H1 (cell line): ENCODE measurements around the gene GNLY. TPM values are rescaled to one million over a fixed set of nuclear protein-coding genes. Genes with fewer than 3 reads are reported as not detected.

Experiments used
- CTCF ChIA-PET: fragments of 300-600 bp; sonication (Branson Sonifier 250); formaldehyde crosslinking; loops from one replicate; lab custom pipeline; 2021; ENCODE audit not compliant: partially characterized antibody; lab: Charles Lee
- POLR2A ChIA-PET: fragments of 300-600 bp; sonication (Branson Sonifier 250); formaldehyde crosslinking; loops from one replicate; lab custom pipeline; 2021; ENCODE audit warnings: inconsistent platforms; ENCODE audit not compliant: partially characterized antibody; lab: Charles Lee
- DNase-seq, 2 experiments: peaks; one replicate each; pipeline versions ENCODE4 v3.0.0 to v3.0.0-alpha.2; 2010 to 2022; ENCODE audit warnings: low spot score in 2 of 2, low read depth in 1 of 2, mixed read lengths in 1 of 2
- FAIRE-seq: peaks from 2 replicates; lab custom pipeline; 2011; peaks lifted over from hg19 to GRCh38; lab: Jason Lieb, UNC
- H2AFZ ChIP-seq: 2 replicates; pipeline ENCODE4 v1.8.1; 2012; ENCODE audit warnings: low read length, inconsistent platforms
- H2AK5ac ChIP-seq: 2 replicates; pipeline ENCODE4 v1.6.1; 2013; ENCODE audit warnings: low read depth, low read length
- H2BK120ac ChIP-seq: replicated peaks from 2 replicates; pipeline ENCODE3; 2013; ENCODE audit warnings: low read depth, low read length, inconsistent platforms
- H2BK12ac ChIP-seq: 2 replicates; pipeline ENCODE4 v1.6.1; 2013; ENCODE audit warnings: low read depth, low read length
- H2BK15ac ChIP-seq: 2 replicates; pipeline ENCODE4 v1.6.1; 2013; ENCODE audit warnings: low read length
- H2BK20ac ChIP-seq: 2 replicates; pipeline ENCODE4 v1.6.1; 2013; ENCODE audit warnings: low read length
- H2BK5ac ChIP-seq: 2 replicates; pipeline ENCODE4 v1.6.1; 2013; ENCODE audit warnings: low read depth, low read length
- H3K14ac ChIP-seq: 2 replicates; pipeline ENCODE4 v1.6.1; 2013; ENCODE audit warnings: inconsistent platforms; ENCODE audit not compliant: insufficient read length
- H3K18ac ChIP-seq: 2 replicates; pipeline ENCODE4 v1.6.1; 2013; ENCODE audit warnings: low read length; ENCODE audit errors: extremely low read depth
- H3K23ac ChIP-seq: 2 replicates; pipeline ENCODE4 v1.6.1; 2013; ENCODE audit warnings: inconsistent platforms; ENCODE audit not compliant: insufficient read length
- H3K23me2 ChIP-seq: 2 replicates; pipeline ENCODE4 v1.6.1; 2013; ENCODE audit warnings: low read depth, low read length
- H3K27ac ChIP-seq: 2 replicates; pipeline ENCODE4 v1.6.1; 2011; ENCODE audit warnings: low read depth, low read length, inconsistent platforms
- H3K27me3 ChIP-seq, 4 experiments: replicated peaks in 1 of 4; 1 replicate in 1 of 4; 2 replicates in 3 of 4; pipeline versions ENCODE4 v1.6.1 to v1.8.1; 2011 to 2013; ENCODE audit warnings: low read length in 3 of 4, mild to moderate bottlenecking in 3 of 4, inconsistent platforms in 2 of 4, mixed read lengths in 2 of 4, moderate library complexity in 1 of 4; ENCODE audit not compliant: control insufficient read depth in 3 of 4, insufficient read depth in 3 of 4; ENCODE audit errors: extremely low read depth in 1 of 4
- H3K36me3 ChIP-seq, 4 experiments: 2 replicates each; pipeline versions ENCODE4 v1.6.1 to v1.8.1; 2011 to 2013; ENCODE audit warnings: mild to moderate bottlenecking in 4 of 4, low read length in 3 of 4, moderate library complexity in 2 of 4, control low read depth in 1 of 4, inconsistent platforms in 1 of 4; ENCODE audit not compliant: insufficient read depth in 4 of 4, control insufficient read depth in 2 of 4
- H3K4ac ChIP-seq: replicated peaks from 2 replicates; pipeline ENCODE3; 2013; ENCODE audit warnings: low read length, low read depth, mixed read lengths, inconsistent platforms; ENCODE audit not compliant: insufficient read length
- H3K4me1 ChIP-seq, 4 experiments: replicated peaks in 1 of 4; 1 replicate in 1 of 4; 2 replicates in 3 of 4; pipeline versions ENCODE4 v1.6.1 to v1.8.1; 2011 to 2013; ENCODE audit warnings: low read length in 3 of 4, inconsistent platforms in 2 of 4, mixed read lengths in 1 of 4; ENCODE audit not compliant: insufficient read depth in 4 of 4, control insufficient read depth in 3 of 4
- H3K4me2 ChIP-seq, 2 experiments: 2 replicates each; pipeline versions ENCODE4 v1.6.1 to v1.8.1; 2011 to 2013; ENCODE audit warnings: low read depth in 2 of 2, low read length in 2 of 2, control low read depth in 1 of 2, inconsistent platforms in 1 of 2, mild to moderate bottlenecking in 1 of 2; ENCODE audit not compliant: insufficient read depth in 1 of 2
- H3K4me3 ChIP-seq, 4 experiments: fragments of 200-600, 300-600 bp in 1 of 4; sonication (generic), shearing (Covaris generic), sonication (Bioruptor Twin) in 1 of 4; 2 replicates each; pipeline versions ENCODE4 v1.5.1 to v1.8.1; 2011 to 2016; ENCODE audit warnings: low read length in 4 of 4, low read depth in 3 of 4, control low read depth in 2 of 4, inconsistent platforms in 2 of 4, mild to moderate bottlenecking in 2 of 4, mixed read lengths in 1 of 4, moderate library complexity in 1 of 4; ENCODE audit not compliant: insufficient read depth in 2 of 4; ENCODE audit errors: extremely low read depth in 1 of 4
- H3K56ac ChIP-seq: replicated peaks from 2 replicates; pipeline ENCODE3; 2013; ENCODE audit warnings: low read depth, mild to moderate bottlenecking, mixed read lengths, low read length, inconsistent platforms; ENCODE audit not compliant: insufficient read length
- H3K79me1 ChIP-seq: 2 replicates; pipeline ENCODE4 v1.6.1; 2013; ENCODE audit warnings: low read depth, low read length, control low read depth
- H3K79me2 ChIP-seq, 2 experiments: 2 replicates each; pipeline versions ENCODE4 v1.6.1 to v1.8.1; 2012 to 2013; ENCODE audit warnings: low read length in 2 of 2, mild to moderate bottlenecking in 2 of 2, inconsistent platforms in 1 of 2; ENCODE audit not compliant: insufficient read depth in 2 of 2, control insufficient read depth in 1 of 2
- H3K9ac ChIP-seq, 4 experiments: replicated peaks in 1 of 4; 1 replicate in 1 of 4; 2 replicates in 3 of 4; pipeline versions ENCODE4 v1.6.1 to v1.8.1; 2011 to 2013; ENCODE audit warnings: low read depth in 3 of 4, low read length in 3 of 4, control low read depth in 2 of 4, mild to moderate bottlenecking in 2 of 4, moderate library complexity in 2 of 4, inconsistent platforms in 1 of 4; ENCODE audit errors: extremely low read depth in 1 of 4
- H3K9me3 ChIP-seq, 2 experiments: 2 replicates each; pipeline versions ENCODE4 v1.6.1 to v1.8.1; 2012 to 2013; ENCODE audit warnings: mild to moderate bottlenecking in 2 of 2, moderate library complexity in 2 of 2, control low read depth in 1 of 2, inconsistent platforms in 1 of 2, low read depth in 1 of 2, low read length in 1 of 2, mixed read lengths in 1 of 2; ENCODE audit not compliant: insufficient read depth in 2 of 2
- H4K20me1 ChIP-seq, 2 experiments: replicated peaks in 1 of 2; 2 replicates each; pipeline versions ENCODE3 to v1.8.1; 2011 to 2013; ENCODE audit warnings: inconsistent platforms in 2 of 2, low read length in 2 of 2, mild to moderate bottlenecking in 1 of 2; ENCODE audit not compliant: insufficient read depth in 2 of 2, control insufficient read depth in 1 of 2
- H4K5ac ChIP-seq: 2 replicates; pipeline ENCODE4 v1.6.1; 2013; ENCODE audit warnings: low read length, low read depth, mixed read lengths, inconsistent platforms; ENCODE audit not compliant: insufficient read length
- H4K8ac ChIP-seq: 2 replicates; pipeline ENCODE4 v1.8.0; 2013; ENCODE audit warnings: mild to moderate bottlenecking, moderate library complexity, low read length, inconsistent platforms; ENCODE audit not compliant: insufficient read depth; ENCODE audit errors: extremely low read depth
- H4K91ac ChIP-seq: replicated peaks from 2 replicates; pipeline ENCODE3; 2013; ENCODE audit warnings: low read length, mixed read lengths, inconsistent platforms; ENCODE audit not compliant: insufficient read length
- E2F6 ChIP-seq: IDR thresholded peaks from 2 replicates; pipeline ENCODE4 v1.6.1; 2012; ENCODE audit warnings: inconsistent platforms
- GABPA ChIP-seq: IDR thresholded peaks from 2 replicates; pipeline ENCODE4 v1.6.1; 2011; ENCODE audit warnings: mild to moderate bottlenecking, low read length, moderate library complexity, borderline replicate concordance; ENCODE audit not compliant: insufficient read depth
- GTF2F1 ChIP-seq: IDR thresholded peaks from 2 replicates; pipeline ENCODE4 v1.6.1; 2012; ENCODE audit warnings: low read depth, low read length, improper control_type of control experiment, borderline replicate concordance
- JUN ChIP-seq: IDR thresholded peaks from 2 replicates; pipeline ENCODE4 v1.6.1; 2011; ENCODE audit warnings: low read depth, mild to moderate bottlenecking, improper control_type of control experiment, low read length
- MAFK ChIP-seq: IDR thresholded peaks from 2 replicates; pipeline ENCODE4 v1.6.1; 2012; ENCODE audit warnings: low read depth, mild to moderate bottlenecking, improper control_type of control experiment, low read length
- NANOG ChIP-seq: IDR thresholded peaks from 2 replicates; pipeline ENCODE4 v1.6.1; 2011; ENCODE audit warnings: low read length, low read depth, mild to moderate bottlenecking, inconsistent platforms; ENCODE audit not compliant: insufficient read depth, poor library complexity, severe bottlenecking
- RFX5 ChIP-seq: IDR thresholded peaks from 2 replicates; pipeline ENCODE4 v1.6.1; 2011; ENCODE audit warnings: low read depth, low read length, improper control_type of control experiment, borderline replicate concordance
- RNF2 ChIP-seq: fragments of 200-900, 300-1000 bp; sonication (generic); IDR thresholded peaks from 2 replicates; pipeline ENCODE4 v1.7.1; 2016; ENCODE audit warnings: borderline replicate concordance, low read depth, mild to moderate bottlenecking, antibody characterized with exemption, low read length; ENCODE audit not compliant: poor library complexity, severe bottlenecking; ENCODE audit errors: missing control alignments
- SP1 ChIP-seq: IDR thresholded peaks from 2 replicates; pipeline ENCODE4 v1.6.1; 2011; ENCODE audit warnings: low read depth, low read length
- SRF ChIP-seq: IDR thresholded peaks from 2 replicates; pipeline ENCODE4 v1.6.1; 2011; ENCODE audit warnings: mild to moderate bottlenecking, low read depth, low read length, moderate library complexity
- TAF7 ChIP-seq: optimal IDR thresholded peaks from 2 replicates; pipeline ENCODE3; 2011; ENCODE audit warnings: low read depth, mild to moderate bottlenecking, inconsistent platforms, low read length, moderate library complexity, borderline replicate concordance
- WGBS, 2 experiments: shearing (Covaris generic) in 1 of 2; methylation state at CpG; one replicate each; pipeline versions ENCODE4 v1.1.6 to v1.1.7; 2013 to 2015; ENCODE audit warnings: low lambda C conversion rate in 2 of 2, mixed read lengths in 2 of 2, inconsistent platforms in 1 of 2, low coverage in 1 of 2, missing lambda C conversion rate in 1 of 2; ENCODE audit not compliant: insufficient replicate concordance in 2 of 2, insufficient coverage in 1 of 2, insufficient read length in 1 of 2; ENCODE audit errors: extremely low coverage in 1 of 2, missing lambda C conversion rate in 1 of 2; 5-methylcytosine and 5-hydroxymethylcytosine counted together
- polyA plus RNA-seq, 7 experiments: library from polyadenylated mRNA; depleted of rRNA in 3 of 7; stranded (reverse) in 5 of 7; unstranded in 2 of 7; fragments of >200 nt in 5 of 7; fragments of 200-250 nt in 2 of 7; gene quantifications; 1 replicate in 5 of 7; 2 replicates in 1 of 7; 4 replicates in 1 of 7; pipeline versions ENCODE4 v1.2.1 to v1.2.3, GENCODE V29; 2011 to 2013; ENCODE audit warnings: missing spikeins in 2 of 7, mixed read lengths in 2 of 7
- total RNA-seq: library from RNA; stranded (reverse); fragmentation: NEBNext Ultra II Directional; extraction: Animal tissue kit (Norgen Biotek cat#: 25700); gene quantifications from 2 replicates; pipeline ENCODE4 v1.2.1, GENCODE V29; 2021

Gene GNLY
- total and polyA plus RNA-seq, 2 of the 8 experiments (the other 6 are each of a cell fraction or from before 2014, with no cell fraction given): 0.03 TPM; not detected in 1

DNA sequence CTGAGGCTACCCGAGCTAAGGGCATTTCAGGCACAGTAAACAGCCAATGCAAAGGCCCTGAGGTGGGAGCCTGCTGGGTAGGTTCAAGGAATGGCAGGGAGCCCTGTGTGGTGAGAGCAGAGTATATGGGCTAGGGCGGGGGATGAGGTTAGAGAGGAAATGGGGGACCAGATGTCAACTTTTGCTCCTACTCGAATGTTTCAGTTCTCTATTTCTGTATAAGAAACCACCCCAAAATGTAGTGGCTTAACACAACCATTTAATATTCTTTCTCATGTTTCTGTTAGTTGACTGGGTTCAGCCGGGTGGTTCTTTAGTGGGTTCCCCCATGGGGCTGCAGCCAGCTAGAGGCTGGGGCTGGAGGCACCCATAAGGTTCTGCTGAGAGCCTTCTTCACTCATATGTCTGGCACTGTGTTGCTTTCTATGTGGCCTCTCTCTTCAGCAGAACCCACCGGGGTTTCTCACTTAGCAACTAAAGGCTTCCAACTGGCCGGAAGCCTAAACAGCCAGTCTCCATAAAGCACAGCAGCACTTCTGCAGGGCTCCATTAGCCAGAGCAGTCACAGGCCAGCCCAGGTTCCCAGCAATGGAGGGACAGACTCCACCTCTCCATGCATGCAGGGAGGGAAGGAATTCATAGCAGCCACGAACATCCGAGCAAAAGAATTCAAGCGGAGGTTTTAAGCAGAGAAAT is 54.0 kb downstream of the GNLY start:
- no peaks in the 10 kb centered on the region for H3K79me1 ChIP-seq
- DNase-seq: no peak
- no peak overlapping the region for H4K8ac ChIP-seq
- H2BK20ac ChIP-seq: no peak overlapping the region
- H2BK120ac ChIP-seq: no peak overlapping the region
- CTCF ChIA-PET: interaction anchor here (0.7 to 47.8 kb wide), 13 partner anchors 11 to 79 kb away, joined by 3 to 986 read pairs (median 14); no protein-coding TSS in a partner anchor
- H3K27me3 ChIP-seq: peaks cover 21 to 33% (median 28%) of the 10 kb centered on the region in 4 experiments
- no peak overlapping the region for H3K14ac ChIP-seq
- no peak overlapping the region for H3K56ac ChIP-seq
- no peak overlapping the region for H2AK5ac ChIP-seq
- no peak overlapping the region for H3K4ac ChIP-seq
- H3K4me2 ChIP-seq: no peak overlapping the region
- POLR2A ChIA-PET: no interaction called here
- H3K36me3 ChIP-seq: no peaks in the 10 kb centered on the region
- peaks cover 3% of the 10 kb centered on the region for H3K23me2 ChIP-seq
- no peak overlapping the region for H3K27ac ChIP-seq
- no peak overlapping the region for H2BK5ac ChIP-seq
- H4K5ac ChIP-seq: no peak overlapping the region
- no peak overlapping the region for H2BK12ac ChIP-seq
- no peak overlapping the region for H4K91ac ChIP-seq
- H3K23ac ChIP-seq: no peak overlapping the region
- H3K4me1 ChIP-seq: peaks cover 0 to 3% (median 2%) of the 10 kb centered on the region in 4 experiments; a peak in 1 of 7 replicates
- H3K9ac ChIP-seq: no peak overlapping the region
- H2AFZ ChIP-seq: no peak overlapping the region
- no peaks in the 10 kb centered on the region for H4K20me1 ChIP-seq
- no peaks in the 10 kb centered on the region for H3K9me3 ChIP-seq
- no peak overlapping the region for H3K18ac ChIP-seq
- FAIRE-seq: no peak
- no peak overlapping the region for H3K4me3 ChIP-seq
- H3K79me2 ChIP-seq: no peaks in the 10 kb centered on the region
- no peak overlapping the region for H2BK15ac ChIP-seq
- 84% methylated on average over 9 of the region's 9 CpGs; no CpG with 5 or more reads in 1 of the 2 experiments for WGBS, 2 experiments
- TF ChIP-seq GTF2F1 (no peak), RFX5 (no peak), RNF2 (no peak), NANOG (no peak), SRF (no peak), MAFK (no peak), JUN (no peak), SP1 (no peak), GABPA (no peak), E2F6 (no peak), TAF7 (no peak)
